ENCODE measurements around the gene ELL2. TPM values are rescaled to one million over a fixed set of nuclear protein-coding genes. Genes with fewer than 3 reads are reported as not detected.
A peak's percentile ranks its signal among the peaks of the same experiment; 100 is the strongest.

Gene ELL2
- total and polyA plus RNA-seq, 2 of the 13 experiments (the other 11 are each of a cell fraction or from before 2014, with no cell fraction given): 78.9 to 97.1 TPM

DNA sequence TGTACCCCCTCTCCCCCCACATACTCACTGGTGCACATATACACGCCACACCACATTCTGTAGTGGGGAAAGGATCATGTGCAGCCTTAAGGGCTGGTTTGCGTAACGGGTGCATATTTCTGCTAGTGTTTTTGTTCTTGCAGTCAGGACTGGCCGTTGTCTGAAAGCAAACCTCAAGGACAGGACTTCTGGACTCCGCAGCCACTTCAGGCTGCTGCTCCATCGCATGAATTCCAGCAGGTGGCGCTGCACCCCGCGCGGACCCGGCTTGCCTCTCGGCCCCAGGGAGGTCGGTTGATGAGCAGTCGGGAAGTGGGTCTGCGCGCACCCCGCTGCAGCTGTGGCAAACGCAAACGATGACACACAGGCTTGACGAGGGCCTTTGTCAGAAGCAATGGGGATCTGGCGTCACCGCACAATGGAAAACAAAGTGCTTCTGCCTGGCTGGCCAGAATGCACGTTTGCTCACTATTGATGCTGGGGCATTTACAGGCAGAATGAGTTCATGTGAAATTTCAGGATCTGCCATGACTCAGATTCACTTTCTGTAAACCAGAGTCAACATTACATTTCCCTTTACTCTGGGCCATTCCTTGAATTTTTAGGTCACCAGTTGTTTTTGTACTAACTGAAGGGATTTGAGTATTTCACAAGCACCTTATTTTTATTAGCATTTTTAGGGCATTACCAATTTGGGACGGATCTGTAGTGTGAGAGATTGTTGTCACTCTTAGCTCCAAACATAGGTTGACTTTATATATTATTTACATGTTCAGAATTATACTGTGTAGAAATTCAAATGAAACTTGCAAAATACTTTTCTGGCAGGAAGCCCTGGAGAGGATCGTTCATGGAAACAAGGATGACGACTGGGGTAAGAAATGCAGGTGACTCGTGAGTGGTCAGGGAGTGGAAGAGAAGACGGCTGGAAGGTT lies 102.7 kb downstream of the ELL2 start (continued):
- TF ChIP-seq, protein P1, sequence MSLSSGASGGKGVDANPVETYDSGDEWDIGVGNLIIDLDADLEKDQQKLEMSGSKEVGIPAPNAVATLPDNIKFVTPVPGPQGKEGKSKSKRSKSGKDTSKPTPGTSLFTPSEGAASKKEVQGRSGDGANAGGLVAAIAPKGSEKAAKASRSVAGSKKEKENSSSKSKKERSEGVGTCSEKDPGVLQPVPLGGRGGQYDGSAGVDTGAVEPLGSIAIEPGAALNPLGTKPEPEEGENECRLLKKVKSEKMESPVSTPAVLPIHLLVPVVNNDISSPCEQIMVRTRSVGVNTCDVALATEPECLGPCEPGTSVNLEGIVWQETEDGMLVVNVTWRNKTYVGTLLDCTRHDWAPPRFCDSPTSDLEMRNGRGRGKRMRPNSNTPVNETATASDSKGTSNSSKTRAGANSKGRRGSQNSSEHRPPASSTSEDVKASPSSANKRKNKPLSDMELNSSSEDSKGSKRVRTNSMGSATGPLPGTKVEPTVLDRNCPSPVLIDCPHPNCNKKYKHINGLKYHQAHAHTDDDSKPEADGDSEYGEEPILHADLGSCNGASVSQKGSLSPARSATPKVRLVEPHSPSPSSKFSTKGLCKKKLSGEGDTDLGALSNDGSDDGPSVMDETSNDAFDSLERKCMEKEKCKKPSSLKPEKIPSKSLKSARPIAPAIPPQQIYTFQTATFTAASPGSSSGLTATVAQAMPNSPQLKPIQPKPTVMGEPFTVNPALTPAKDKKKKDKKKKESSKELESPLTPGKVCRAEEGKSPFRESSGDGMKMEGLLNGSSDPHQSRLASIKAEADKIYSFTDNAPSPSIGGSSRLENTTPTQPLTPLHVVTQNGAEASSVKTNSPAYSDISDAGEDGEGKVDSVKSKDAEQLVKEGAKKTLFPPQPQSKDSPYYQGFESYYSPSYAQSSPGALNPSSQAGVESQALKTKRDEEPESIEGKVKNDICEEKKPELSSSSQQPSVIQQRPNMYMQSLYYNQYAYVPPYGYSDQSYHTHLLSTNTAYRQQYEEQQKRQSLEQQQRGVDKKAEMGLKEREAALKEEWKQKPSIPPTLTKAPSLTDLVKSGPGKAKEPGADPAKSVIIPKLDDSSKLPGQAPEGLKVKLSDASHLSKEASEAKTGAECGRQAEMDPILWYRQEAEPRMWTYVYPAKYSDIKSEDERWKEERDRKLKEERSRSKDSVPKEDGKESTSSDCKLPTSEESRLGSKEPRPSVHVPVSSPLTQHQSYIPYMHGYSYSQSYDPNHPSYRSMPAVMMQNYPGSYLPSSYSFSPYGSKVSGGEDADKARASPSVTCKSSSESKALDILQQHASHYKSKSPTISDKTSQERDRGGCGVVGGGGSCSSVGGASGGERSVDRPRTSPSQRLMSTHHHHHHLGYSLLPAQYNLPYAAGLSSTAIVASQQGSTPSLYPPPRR (CRISPR knock-in tag; IDR thresholded peaks at IDR 0.05; ENCODE audit: borderline replicate concordance): peak; percentile 88
- TF ChIP-seq MBNL3 (CRISPR knock-in tag; conservative IDR thresholded peaks at IDR 0.05) (no peak), ZSCAN25 (CRISPR knock-in tag; IDR thresholded peaks at IDR 0.05) (no peak), ZNF296 (CRISPR knock-in tag; conservative IDR thresholded peaks at IDR 0.05) (no peak), ATF1 (CRISPR knock-in tag; IDR thresholded peaks at IDR 0.05) (peak; percentile 74), TBX3 (IDR thresholded peaks at IDR 0.05; ENCODE audit: borderline replicate concordance) (peak; percentile 35; the same call in 1 of the 2 replicates), ZNF782 (CRISPR knock-in tag; IDR thresholded peaks at IDR 0.05; ENCODE audit: borderline replicate concordance) (peak; percentile 63; the same call in 1 of the 2 replicates), ETV6 (CRISPR knock-in tag; conservative IDR thresholded peaks at IDR 0.05) (no peak), ZNF335 (CRISPR knock-in tag; IDR thresholded peaks at IDR 0.05) (0 out of 2 replicates have a peak, but pooled peaks have one; percentile 28), NR2F1 (CRISPR knock-in tag; IDR thresholded peaks at IDR 0.05) (no peak), RNF2 (conservative IDR thresholded peaks at IDR 0.05; ENCODE audit: low read depth) (0 out of 2 replicates have a peak, but pooled peaks have one; percentile 53), ZNF451 (CRISPR knock-in tag; IDR thresholded peaks at IDR 0.05) (peak; percentile 70; the same call in 1 of the 2 replicates), ATRX (CRISPR knock-in tag; IDR thresholded peaks at IDR 0.05; ENCODE audit: borderline replicate concordance) (no peak), ZFP41 (CRISPR knock-in tag; IDR thresholded peaks at IDR 0.05; ENCODE audit: borderline replicate concordance) (no peak), ZNF644 (CRISPR knock-in tag; IDR thresholded peaks at IDR 0.05; ENCODE audit: low read depth) (peak; percentile 34; the same call in 1 of the 2 replicates), ARID2 (CRISPR knock-in tag; IDR thresholded peaks at IDR 0.05; ENCODE audit: borderline replicate concordance) (peak; percentile 93), SMAD9 (CRISPR knock-in tag; IDR thresholded peaks at IDR 0.05) (no peak)
- TF ChIP-seq, protein P2, sequence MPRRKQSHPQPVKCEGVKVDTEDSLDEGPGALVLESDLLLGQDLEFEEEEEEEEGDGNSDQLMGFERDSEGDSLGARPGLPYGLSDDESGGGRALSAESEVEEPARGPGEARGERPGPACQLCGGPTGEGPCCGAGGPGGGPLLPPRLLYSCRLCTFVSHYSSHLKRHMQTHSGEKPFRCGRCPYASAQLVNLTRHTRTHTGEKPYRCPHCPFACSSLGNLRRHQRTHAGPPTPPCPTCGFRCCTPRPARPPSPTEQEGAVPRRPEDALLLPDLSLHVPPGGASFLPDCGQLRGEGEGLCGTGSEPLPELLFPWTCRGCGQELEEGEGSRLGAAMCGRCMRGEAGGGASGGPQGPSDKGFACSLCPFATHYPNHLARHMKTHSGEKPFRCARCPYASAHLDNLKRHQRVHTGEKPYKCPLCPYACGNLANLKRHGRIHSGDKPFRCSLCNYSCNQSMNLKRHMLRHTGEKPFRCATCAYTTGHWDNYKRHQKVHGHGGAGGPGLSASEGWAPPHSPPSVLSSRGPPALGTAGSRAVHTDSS (CRISPR knock-in tag; conservative IDR thresholded peaks at IDR 0.05): no peak; the same call in 1 of the 2 replicates
- TF ChIP-seq, protein P3, sequence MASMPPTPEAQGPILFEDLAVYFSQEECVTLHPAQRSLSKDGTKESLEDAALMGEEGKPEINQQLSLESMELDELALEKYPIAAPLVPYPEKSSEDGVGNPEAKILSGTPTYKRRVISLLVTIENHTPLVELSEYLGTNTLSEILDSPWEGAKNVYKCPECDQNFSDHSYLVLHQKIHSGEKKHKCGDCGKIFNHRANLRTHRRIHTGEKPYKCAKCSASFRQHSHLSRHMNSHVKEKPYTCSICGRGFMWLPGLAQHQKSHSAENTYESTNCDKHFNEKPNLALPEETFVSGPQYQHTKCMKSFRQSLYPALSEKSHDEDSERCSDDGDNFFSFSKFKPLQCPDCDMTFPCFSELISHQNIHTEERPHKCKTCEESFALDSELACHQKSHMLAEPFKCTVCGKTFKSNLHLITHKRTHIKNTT (CRISPR knock-in tag; IDR thresholded peaks at IDR 0.05): no peak
- TF ChIP-seq, protein P4, sequence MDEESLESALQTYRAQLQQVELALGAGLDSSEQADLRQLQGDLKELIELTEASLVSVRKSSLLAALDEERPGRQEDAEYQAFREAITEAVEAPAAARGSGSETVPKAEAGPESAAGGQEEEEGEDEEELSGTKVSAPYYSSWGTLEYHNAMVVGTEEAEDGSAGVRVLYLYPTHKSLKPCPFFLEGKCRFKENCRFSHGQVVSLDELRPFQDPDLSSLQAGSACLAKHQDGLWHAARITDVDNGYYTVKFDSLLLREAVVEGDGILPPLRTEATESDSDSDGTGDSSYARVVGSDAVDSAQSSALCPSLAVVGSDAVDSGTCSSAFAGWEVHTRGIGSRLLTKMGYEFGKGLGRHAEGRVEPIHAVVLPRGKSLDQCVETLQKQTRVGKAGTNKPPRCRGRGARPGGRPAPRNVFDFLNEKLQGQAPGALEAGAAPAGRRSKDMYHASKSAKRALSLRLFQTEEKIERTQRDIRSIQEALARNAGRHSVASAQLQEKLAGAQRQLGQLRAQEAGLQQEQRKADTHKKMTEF (CRISPR knock-in tag; IDR thresholded peaks at IDR 0.05): peak; percentile 96

Data from HepG2 (cell line).